MG63 (cell line): ENCODE measurements around the gene MED20. TPM values are rescaled to one million over a fixed set of nuclear protein-coding genes. Genes with fewer than 3 reads are reported as not detected.

Source experiments
- DNase-seq: peaks from one replicate; pipeline ENCODE4 v3.0.0-alpha.2; 2020
- H3K27me3 ChIP-seq: fragments of 250-450 bp; sonication (Bioruptor Pico); 2 replicates; pipeline ENCODE4 v1.5.1; 2020; ENCODE audit warnings: mild to moderate bottlenecking, moderate library complexity
- H3K36me3 ChIP-seq: fragments of 250-450 bp; sonication (Bioruptor Pico); 2 replicates; pipeline ENCODE4 v1.5.1; 2020; ENCODE audit warnings: mild to moderate bottlenecking, moderate library complexity
- H3K4me3 ChIP-seq: fragments of 250-450 bp; sonication (Bioruptor Pico); 2 replicates; pipeline ENCODE4 v1.5.1; 2020; ENCODE audit warnings: mild to moderate bottlenecking, moderate library complexity
- H3K9me3 ChIP-seq: fragments of 250-450 bp; sonication (Bioruptor Pico); 2 replicates; pipeline ENCODE4 v1.5.1; 2020; ENCODE audit warnings: mild to moderate bottlenecking, moderate library complexity
- total RNA-seq: library from RNA; depleted of rRNA; stranded (reverse); fragments of >200 nt; shearing (Covaris generic); gene quantifications from 2 replicates; pipeline ENCODE4 v1.2.3, GENCODE V29; 2014; ENCODE audit warnings: low replicate concordance

The MED20 gene
- total RNA-seq, 1 experiment from 2014 or later: 7.7 TPM

GRCh38 chr6:41934278-41935192 is 13.6 kb upstream of the MED20 start:
- Histone ChIP-seq H3K9me3 (no peaks in the 10 kb centered on the region), H3K36me3 (peaks cover 34% of the 10 kb centered on the region), H3K27me3 (no peaks in the 10 kb centered on the region), H3K4me3 (no peak overlapping the region)
- no peak for DNase-seq

- no peak overlapping the region for H3K4me3 ChIP-seq
- DNase-seq: no peak
- no peaks in the 10 kb centered on the region for H3K9me3 ChIP-seq
- no peaks in the 10 kb centered on the region for H3K27me3 ChIP-seq
- peaks cover 54% of the 10 kb centered on the region for H3K36me3 ChIP-seq
These were observed 11.4 kb upstream of the MED20 start for GRCh38 chr6:41932378-41932777.

GRCh38 chr6:41931792-41932191 is 10.9 kb upstream of the MED20 start:
- DNase-seq: no peak
- no peak overlapping the region for H3K4me3 ChIP-seq
- no peaks in the 10 kb centered on the region for H3K9me3 ChIP-seq
- no peaks in the 10 kb centered on the region for H3K27me3 ChIP-seq
- peaks cover 53% of the 10 kb centered on the region for H3K36me3 ChIP-seq

- Histone ChIP-seq H3K9me3 (no peaks in the 10 kb centered on the region), H3K4me3 (no peak overlapping the region), H3K27me3 (no peaks in the 10 kb centered on the region), H3K36me3 (peaks cover 54% of the 10 kb centered on the region)
- DNase-seq: no peak
These were observed 9.0 kb upstream of the MED20 start for GRCh38 chr6:41929924-41930323.

- Histone ChIP-seq H3K36me3 (peaks cover 48% of the 10 kb centered on the region), H3K9me3 (no peaks in the 10 kb centered on the region), H3K27me3 (no peaks in the 10 kb centered on the region), H3K4me3 (no peak overlapping the region)
- DNase-seq: no peak
These were observed 6.3 kb upstream of the MED20 start for GRCh38 chr6:41927253-41927652.

GRCh38 chr6:41922154-41922553 is 1.2 kb upstream of the MED20 start:
- peak overlapping the region; percentile 99 for H3K4me3 ChIP-seq
- no peak for DNase-seq
- no peaks in the 10 kb centered on the region for H3K27me3 ChIP-seq
- H3K36me3 ChIP-seq: peaks cover 12% of the 10 kb centered on the region
- no peaks in the 10 kb centered on the region for H3K9me3 ChIP-seq

- Histone ChIP-seq H3K27me3 (no peaks in the 10 kb centered on the region), H3K36me3 (peaks cover 12% of the 10 kb centered on the region), H3K9me3 (no peaks in the 10 kb centered on the region), H3K4me3 (peak overlapping the region; percentile 99)
- peak; percentile 9 for DNase-seq
These were observed 716 bp upstream of the MED20 start for GRCh38 chr6:41921712-41921998.

- Histone ChIP-seq H3K36me3 (peaks cover 7% of the 10 kb centered on the region), H3K4me3 (no peak overlapping the region), H3K9me3 (no peaks in the 10 kb centered on the region), H3K27me3 (no peaks in the 10 kb centered on the region)
- DNase-seq: peak; percentile 46
These were observed 3.4 kb downstream of the MED20 start for GRCh38 chr6:41917528-41917927.

- no peak for DNase-seq
- Histone ChIP-seq H3K27me3 (no peaks in the 10 kb centered on the region), H3K9me3 (no peaks in the 10 kb centered on the region), H3K4me3 (no peak overlapping the region), H3K36me3 (peaks cover 7% of the 10 kb centered on the region)
These were observed 5.9 kb downstream of the MED20 start for GRCh38 chr6:41914869-41915530.

- H3K4me3 ChIP-seq: no peak overlapping the region
- DNase-seq: no peak
- H3K9me3 ChIP-seq: no peaks in the 10 kb centered on the region
- peaks cover 7% of the 10 kb centered on the region for H3K36me3 ChIP-seq
- H3K27me3 ChIP-seq: no peaks in the 10 kb centered on the region
These were observed 6.6 kb downstream of the MED20 start for GRCh38 chr6:41914343-41914742.

- Histone ChIP-seq H3K9me3 (no peaks in the 10 kb centered on the region), H3K4me3 (no peak overlapping the region), H3K27me3 (no peaks in the 10 kb centered on the region), H3K36me3 (no peaks in the 10 kb centered on the region; the same call in 1 of the 2 replicates)
- DNase-seq: no peak
These were observed 11.2 kb downstream of the MED20 start for GRCh38 chr6:41909727-41910126.

- DNase-seq: no peak
These were observed 18.9 kb downstream of the MED20 start for GRCh38 chr6:41901882-41902519.

GRCh38 chr6:41900861-41901260 is 20.1 kb downstream of the MED20 start:
- Histone ChIP-seq H3K4me3 (no peak overlapping the region), H3K36me3 (no peaks in the 10 kb centered on the region; the same call in 1 of the 2 replicates), H3K27me3 (no peaks in the 10 kb centered on the region), H3K9me3 (no peaks in the 10 kb centered on the region)
- no peak for DNase-seq

More at GRCh38 chr6:41901882-41902519, 18.9 kb downstream of the MED20 start:
- no peaks in the 10 kb centered on the region for H3K9me3 ChIP-seq
- H3K27me3 ChIP-seq: no peaks in the 10 kb centered on the region
- no peaks in the 10 kb centered on the region; the same call in 1 of the 2 replicates for H3K36me3 ChIP-seq
- no peak overlapping the region for H3K4me3 ChIP-seq

GRCh38 chr6:41896281-41896680 is 24.7 kb downstream of the MED20 start:
- no peaks in the 10 kb centered on the region for H3K9me3 ChIP-seq
- H3K27me3 ChIP-seq: no peaks in the 10 kb centered on the region
- H3K4me3 ChIP-seq: peak overlapping the region; percentile 70
- DNase-seq: no peak
- H3K36me3 ChIP-seq: no peaks in the 10 kb centered on the region

GRCh38 chr6:41895300-41896233 is 25.4 kb downstream of the MED20 start, which contains the start of gene USP49:
Gene USP49 (minus strand): TSS chr6:41895375. CDS start chr6:41806983, 88,392 bp downstream.
- no peaks in the 10 kb centered on the region for H3K36me3 ChIP-seq
- DNase-seq: peak; percentile 85
- no peaks in the 10 kb centered on the region for H3K9me3 ChIP-seq
- no peaks in the 10 kb centered on the region for H3K27me3 ChIP-seq
- peak within 1 kb of the TSS; percentile 70 for H3K4me3 ChIP-seq
